OCI-LY3 (cell line): ENCODE results near the gene PCNA.
"Not testable (repeated sequence)": the region's sequence is repeated elsewhere in the genome, so short reads cannot be mapped to it uniquely, and the experiment has no call there.

Source experiments
- EZH2phosphoT487 ChIP-seq: fragments of 200-600 bp; shearing (Covaris generic); IDR thresholded peaks from 2 replicates; pipeline ENCODE4 v1.6.1; 2018; ENCODE audit warnings: antibody characterized with exemption, mixed run types, low read depth
- TF ChIP-seq, protein P1 (sequence below): fragments of 200-600, 300-600 bp; sonication (generic); IDR thresholded peaks from 2 replicates; pipeline ENCODE4 v1.5.1; 2014; ENCODE audit warnings: antibody characterized with exemption, low read length, low read depth

GRCh38 chr20:5071942-5072341 lies 47.8 kb downstream of the PCNA start:
- not testable (repeated sequence) for TF ChIP-seq EZH2phosphoT487
- TF ChIP-seq, protein P1, sequence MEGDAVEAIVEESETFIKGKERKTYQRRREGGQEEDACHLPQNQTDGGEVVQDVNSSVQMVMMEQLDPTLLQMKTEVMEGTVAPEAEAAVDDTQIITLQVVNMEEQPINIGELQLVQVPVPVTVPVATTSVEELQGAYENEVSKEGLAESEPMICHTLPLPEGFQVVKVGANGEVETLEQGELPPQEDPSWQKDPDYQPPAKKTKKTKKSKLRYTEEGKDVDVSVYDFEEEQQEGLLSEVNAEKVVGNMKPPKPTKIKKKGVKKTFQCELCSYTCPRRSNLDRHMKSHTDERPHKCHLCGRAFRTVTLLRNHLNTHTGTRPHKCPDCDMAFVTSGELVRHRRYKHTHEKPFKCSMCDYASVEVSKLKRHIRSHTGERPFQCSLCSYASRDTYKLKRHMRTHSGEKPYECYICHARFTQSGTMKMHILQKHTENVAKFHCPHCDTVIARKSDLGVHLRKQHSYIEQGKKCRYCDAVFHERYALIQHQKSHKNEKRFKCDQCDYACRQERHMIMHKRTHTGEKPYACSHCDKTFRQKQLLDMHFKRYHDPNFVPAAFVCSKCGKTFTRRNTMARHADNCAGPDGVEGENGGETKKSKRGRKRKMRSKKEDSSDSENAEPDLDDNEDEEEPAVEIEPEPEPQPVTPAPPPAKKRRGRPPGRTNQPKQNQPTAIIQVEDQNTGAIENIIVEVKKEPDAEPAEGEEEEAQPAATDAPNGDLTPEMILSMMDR: not testable (repeated sequence)
